GM12872 (cell line): Measurements from ENCODE around the gene CALML3.

Source experiments
- TF ChIP-seq, protein P1 (sequence below): IDR thresholded peaks from 3 replicates; pipeline ENCODE4 v1.5.1; 2011; ENCODE audit warnings: low read depth, mild to moderate bottlenecking, low read length, moderate library complexity; ENCODE audit not compliant: insufficient read depth

Gene CALML3

DNA sequence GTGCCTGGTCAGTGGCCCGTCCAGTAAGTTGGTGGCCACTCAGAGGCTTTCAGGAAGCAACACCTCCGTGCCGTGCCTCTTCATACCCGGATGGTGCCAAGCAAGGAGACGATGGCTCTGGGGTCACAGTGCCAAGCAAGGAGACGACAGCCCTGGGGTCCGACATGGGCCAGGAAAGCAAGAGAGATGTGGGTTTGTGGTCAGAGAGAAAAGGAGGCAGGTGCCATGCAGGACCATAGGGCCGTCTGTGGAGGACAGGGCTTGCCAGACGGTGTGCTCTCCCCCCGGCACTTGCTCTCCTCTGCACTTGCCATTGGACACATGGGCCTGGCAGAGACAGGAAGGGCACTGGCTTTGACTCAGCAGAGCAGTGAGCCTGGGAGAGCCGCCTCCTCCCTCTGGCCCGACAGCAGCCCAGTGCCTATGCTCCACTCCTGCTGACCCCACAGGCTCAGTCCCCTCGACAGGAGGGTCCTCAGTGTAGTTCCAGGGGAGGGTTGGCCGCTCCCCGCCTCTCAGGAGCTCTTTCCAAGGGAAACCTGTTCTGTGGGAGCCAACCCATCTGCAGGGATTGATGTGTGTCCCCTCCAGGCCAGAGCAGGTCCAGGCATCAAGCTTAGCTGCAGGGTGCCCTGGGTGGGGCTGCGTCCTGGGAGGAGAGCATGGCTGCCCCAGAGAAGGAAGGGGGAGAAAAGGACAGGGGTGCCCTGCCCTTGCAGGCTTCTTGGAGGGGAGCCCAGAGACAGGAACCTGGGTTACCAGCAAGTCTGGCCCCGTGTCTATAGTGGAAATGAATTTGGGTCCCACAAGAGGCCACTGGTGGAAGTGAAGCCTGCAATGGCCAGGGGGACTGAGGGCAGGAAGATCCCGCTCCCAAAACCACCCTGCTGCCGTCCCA, 17.8 kb upstream of the CALML3 start:
- TF ChIP-seq, protein P1, sequence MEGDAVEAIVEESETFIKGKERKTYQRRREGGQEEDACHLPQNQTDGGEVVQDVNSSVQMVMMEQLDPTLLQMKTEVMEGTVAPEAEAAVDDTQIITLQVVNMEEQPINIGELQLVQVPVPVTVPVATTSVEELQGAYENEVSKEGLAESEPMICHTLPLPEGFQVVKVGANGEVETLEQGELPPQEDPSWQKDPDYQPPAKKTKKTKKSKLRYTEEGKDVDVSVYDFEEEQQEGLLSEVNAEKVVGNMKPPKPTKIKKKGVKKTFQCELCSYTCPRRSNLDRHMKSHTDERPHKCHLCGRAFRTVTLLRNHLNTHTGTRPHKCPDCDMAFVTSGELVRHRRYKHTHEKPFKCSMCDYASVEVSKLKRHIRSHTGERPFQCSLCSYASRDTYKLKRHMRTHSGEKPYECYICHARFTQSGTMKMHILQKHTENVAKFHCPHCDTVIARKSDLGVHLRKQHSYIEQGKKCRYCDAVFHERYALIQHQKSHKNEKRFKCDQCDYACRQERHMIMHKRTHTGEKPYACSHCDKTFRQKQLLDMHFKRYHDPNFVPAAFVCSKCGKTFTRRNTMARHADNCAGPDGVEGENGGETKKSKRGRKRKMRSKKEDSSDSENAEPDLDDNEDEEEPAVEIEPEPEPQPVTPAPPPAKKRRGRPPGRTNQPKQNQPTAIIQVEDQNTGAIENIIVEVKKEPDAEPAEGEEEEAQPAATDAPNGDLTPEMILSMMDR: no peak

DNA sequence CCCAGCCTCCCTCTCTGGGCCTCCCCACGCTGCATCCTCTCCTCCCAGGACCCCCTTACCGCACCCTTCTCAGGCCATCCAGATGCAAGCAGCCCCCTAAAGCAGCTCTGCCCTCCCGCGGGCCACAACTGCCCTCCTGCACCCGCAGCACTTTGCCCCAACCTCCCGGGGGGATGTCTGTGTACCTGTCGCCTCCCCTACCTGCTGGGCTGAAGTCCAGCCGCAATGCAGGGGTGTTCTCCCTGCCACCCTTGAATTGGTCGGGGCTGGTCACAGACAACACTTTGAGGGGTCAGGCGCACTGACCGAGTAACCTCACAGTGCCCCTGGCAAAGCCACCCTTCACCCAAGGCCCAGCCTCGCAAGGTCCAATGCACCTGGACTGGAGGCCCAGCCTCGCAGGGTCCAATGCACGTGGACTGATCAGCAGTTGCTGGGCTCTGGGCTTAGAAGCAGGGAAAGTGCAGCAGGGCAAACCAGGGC, 17.1 kb upstream of the CALML3 start:
- TF ChIP-seq, protein P1: no peak

GRCh38 chr10:5508161-5508604, 16.6 kb upstream of the CALML3 start:
- TF ChIP-seq, protein P1: no peak

DNA sequence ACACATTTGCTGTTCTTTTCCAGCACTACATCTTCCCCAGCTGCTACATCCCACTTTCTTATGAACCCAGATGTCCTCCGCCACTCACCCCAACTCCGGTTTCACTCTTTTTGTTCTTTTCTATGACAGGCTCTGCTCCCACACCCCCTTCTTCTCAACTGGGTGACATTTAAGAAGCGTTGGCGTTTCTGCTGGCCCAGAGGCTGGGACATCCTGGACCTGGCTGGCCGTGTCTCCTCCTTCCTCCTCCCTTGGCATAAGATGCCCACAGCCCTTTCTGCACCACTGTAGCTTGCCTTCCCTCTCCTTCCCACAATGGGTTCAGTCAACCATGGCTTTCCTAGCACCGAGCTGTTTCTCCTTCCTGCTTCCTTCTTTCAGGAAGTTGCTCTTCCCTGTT, 16.0 kb upstream of the CALML3 start:
- TF ChIP-seq, protein P1: no peak

DNA sequence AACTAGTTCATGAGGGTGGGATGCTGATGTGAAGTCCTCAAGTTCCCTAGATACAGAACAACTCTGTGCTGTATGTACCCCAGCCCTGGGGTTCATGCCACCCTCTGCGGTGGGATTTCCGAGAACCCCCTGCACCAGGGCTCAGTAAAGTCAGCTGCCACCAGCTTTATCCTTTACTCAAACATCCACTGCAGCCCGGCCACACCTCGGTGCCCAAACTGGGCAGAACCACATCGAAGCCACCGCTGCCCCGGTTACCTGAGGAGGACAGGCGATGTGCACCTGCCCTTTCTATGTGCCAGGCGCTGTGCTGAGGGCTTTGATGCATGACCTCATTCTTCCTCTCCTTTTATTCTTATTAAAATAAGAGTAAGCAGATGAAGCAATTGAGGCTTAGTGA, 15.5 kb upstream of the CALML3 start:
- TF ChIP-seq, protein P1: no peak

GRCh38 chr10:5509691-5510090, 15.1 kb upstream of the CALML3 start:
- TF ChIP-seq, protein P1: no peak

DNA sequence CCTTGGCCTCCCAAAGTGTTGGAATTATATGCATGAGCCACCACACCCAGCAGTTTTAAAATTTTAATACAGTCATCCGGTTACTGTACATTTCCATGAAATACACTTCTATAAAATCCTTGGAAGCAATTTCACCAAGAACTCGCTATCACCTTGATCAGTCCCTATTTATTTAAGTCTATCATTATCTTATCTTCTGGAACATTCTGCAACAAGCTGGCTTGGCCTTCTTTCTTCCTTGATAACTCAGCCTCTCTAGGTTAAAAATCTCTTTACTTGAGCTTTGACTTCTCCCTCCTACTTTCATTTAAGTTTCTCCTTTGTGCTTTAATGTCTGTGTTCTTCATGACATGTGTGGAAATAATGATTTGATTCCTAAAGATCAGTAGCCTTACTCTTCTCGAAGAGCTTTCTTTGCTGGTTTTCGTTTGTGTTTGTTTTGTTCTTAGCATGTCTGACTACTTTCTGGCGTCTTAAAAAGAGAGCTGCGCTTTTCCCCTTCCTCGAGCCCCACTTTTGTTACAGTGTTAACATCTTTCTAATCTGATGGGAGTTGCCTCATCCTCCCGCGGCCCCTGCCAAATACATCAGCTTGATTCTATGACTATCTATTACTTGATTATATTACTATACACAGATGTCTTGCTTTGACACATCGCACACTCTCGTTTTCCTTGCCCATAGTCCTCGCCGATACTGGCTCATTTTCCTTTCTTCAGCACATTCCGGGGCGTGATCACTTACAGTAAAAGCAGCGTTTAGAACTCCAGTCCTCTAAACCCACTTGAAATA, 14.3 kb upstream of the CALML3 start:
- TF ChIP-seq, protein P1: no peak
